ENCODE data around the gene OR6C75.

DNA sequence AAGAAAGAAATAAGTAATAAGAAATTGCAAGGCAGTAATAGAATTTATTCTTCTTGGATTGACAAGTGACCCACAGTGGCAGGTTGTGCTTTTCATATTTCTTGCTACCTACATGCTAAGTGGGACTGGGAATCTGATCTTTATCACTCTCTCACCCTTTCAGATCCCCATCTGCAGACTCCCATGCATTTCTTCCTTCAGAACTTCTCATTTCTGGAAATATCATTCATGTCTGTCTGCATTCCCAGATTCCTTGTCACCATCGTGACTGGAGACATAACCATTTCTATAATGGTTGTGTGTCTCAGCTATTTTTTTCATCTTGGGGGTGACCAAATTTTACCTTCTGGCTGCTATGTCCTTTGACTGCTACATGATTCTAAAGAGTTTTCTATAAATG lies 33.6 kb downstream of the OR6C75 start:
- TF ChIP-seq SIN3A (IDR thresholded peaks at IDR 0.05; ENCODE audit: borderline replicate concordance, insufficient read depth, low read depth, low read length): no peak
- TF ChIP-seq, protein P1, sequence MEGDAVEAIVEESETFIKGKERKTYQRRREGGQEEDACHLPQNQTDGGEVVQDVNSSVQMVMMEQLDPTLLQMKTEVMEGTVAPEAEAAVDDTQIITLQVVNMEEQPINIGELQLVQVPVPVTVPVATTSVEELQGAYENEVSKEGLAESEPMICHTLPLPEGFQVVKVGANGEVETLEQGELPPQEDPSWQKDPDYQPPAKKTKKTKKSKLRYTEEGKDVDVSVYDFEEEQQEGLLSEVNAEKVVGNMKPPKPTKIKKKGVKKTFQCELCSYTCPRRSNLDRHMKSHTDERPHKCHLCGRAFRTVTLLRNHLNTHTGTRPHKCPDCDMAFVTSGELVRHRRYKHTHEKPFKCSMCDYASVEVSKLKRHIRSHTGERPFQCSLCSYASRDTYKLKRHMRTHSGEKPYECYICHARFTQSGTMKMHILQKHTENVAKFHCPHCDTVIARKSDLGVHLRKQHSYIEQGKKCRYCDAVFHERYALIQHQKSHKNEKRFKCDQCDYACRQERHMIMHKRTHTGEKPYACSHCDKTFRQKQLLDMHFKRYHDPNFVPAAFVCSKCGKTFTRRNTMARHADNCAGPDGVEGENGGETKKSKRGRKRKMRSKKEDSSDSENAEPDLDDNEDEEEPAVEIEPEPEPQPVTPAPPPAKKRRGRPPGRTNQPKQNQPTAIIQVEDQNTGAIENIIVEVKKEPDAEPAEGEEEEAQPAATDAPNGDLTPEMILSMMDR (IDR thresholded peaks at IDR 0.05): no peak
- no peak for TF ChIP-seq POLR2AphosphoS5 (IDR thresholded peaks at IDR 0.05; ENCODE audit: low read depth, low read length)
- TF ChIP-seq, protein P2, sequence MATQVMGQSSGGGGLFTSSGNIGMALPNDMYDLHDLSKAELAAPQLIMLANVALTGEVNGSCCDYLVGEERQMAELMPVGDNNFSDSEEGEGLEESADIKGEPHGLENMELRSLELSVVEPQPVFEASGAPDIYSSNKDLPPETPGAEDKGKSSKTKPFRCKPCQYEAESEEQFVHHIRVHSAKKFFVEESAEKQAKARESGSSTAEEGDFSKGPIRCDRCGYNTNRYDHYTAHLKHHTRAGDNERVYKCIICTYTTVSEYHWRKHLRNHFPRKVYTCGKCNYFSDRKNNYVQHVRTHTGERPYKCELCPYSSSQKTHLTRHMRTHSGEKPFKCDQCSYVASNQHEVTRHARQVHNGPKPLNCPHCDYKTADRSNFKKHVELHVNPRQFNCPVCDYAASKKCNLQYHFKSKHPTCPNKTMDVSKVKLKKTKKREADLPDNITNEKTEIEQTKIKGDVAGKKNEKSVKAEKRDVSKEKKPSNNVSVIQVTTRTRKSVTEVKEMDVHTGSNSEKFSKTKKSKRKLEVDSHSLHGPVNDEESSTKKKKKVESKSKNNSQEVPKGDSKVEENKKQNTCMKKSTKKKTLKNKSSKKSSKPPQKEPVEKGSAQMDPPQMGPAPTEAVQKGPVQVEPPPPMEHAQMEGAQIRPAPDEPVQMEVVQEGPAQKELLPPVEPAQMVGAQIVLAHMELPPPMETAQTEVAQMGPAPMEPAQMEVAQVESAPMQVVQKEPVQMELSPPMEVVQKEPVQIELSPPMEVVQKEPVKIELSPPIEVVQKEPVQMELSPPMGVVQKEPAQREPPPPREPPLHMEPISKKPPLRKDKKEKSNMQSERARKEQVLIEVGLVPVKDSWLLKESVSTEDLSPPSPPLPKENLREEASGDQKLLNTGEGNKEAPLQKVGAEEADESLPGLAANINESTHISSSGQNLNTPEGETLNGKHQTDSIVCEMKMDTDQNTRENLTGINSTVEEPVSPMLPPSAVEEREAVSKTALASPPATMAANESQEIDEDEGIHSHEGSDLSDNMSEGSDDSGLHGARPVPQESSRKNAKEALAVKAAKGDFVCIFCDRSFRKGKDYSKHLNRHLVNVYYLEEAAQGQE (IDR thresholded peaks at IDR 0.05; ENCODE audit: insufficient read depth in 1 of 2, low read depth in 2 of 2, low read length in 1 of 2): no peak
